ENCODE results near the gene GEMIN4.

GEMIN4 gene

DNA sequence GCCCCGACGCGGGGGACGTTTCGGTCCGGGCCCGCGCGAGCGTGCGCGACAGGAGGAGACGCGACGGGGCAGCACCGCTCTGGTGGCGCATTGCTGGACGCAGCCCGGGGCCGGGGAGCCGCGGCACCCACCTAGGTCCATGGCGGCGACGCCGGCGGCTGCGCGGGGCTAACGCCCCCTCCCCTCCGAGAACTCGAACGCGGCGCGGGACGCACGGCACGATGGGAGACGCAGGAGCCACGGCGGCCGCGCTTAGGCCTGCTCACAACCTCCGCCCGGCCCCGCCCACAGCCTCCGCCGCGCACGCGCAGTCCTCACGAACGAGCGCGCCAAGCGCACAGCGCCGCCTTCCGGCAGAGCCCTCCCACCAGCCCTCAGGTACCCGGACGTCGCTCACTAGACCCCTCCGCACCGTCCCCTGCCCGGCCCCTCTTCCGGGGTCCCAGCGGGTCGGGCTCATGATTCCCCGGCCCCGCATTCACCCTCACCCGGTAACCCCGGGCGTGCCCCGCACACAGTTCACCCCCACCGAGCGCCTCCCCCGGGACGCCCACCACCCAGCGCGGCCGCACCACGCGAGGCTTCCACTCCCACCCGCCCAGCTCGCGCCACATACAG lies at the start of gene GEMIN4:
TSS of gene GEMIN4 (minus strand) at position 263 of the 618 bp plus-strand sequence. CDS start at position 141, 122 bp downstream.
- Histone ChIP-seq H3K36me3 (replicated peaks; ENCODE audit: low read depth, low read length) (peaks cover 23% of the 10 kb centered on the region), H2AFZ (ENCODE audit: low read depth, low read length) (peak within 1 kb of the TSS; percentile 77; the same call in 1 of the 2 replicates), H3K27me3 (ENCODE audit: low read depth, low read length) (no peaks in the 10 kb centered on the region), H3K4me3 (ENCODE audit: low read length) (peak within 1 kb of the TSS; percentile 100), H3K9me3 (ENCODE audit: insufficient read depth, low read length) (no peaks in the 10 kb centered on the region), H3K27ac (ENCODE audit: low read length) (peak within 1 kb of the TSS; percentile 72), H3K4me1 (ENCODE audit: low read length) (peaks cover 10% of the 10 kb centered on the region), H4K20me1 (ENCODE audit: insufficient read depth, low read length) (peaks cover 3% of the 10 kb centered on the region; the same call in 1 of the 2 replicates), H3K9ac (ENCODE audit: low read length) (peak within 1 kb of the TSS; percentile 99), H3K79me2 (ENCODE audit: low read length) (peaks cover 46% of the 10 kb centered on the region), H3K4me2 (ENCODE audit: low read length) (peak within 1 kb of the TSS; percentile 93)
- TF ChIP-seq EZH2phosphoT487 (IDR thresholded peaks at IDR 0.05; ENCODE audit: low read depth) = no peak
- TF ChIP-seq, protein P1, sequence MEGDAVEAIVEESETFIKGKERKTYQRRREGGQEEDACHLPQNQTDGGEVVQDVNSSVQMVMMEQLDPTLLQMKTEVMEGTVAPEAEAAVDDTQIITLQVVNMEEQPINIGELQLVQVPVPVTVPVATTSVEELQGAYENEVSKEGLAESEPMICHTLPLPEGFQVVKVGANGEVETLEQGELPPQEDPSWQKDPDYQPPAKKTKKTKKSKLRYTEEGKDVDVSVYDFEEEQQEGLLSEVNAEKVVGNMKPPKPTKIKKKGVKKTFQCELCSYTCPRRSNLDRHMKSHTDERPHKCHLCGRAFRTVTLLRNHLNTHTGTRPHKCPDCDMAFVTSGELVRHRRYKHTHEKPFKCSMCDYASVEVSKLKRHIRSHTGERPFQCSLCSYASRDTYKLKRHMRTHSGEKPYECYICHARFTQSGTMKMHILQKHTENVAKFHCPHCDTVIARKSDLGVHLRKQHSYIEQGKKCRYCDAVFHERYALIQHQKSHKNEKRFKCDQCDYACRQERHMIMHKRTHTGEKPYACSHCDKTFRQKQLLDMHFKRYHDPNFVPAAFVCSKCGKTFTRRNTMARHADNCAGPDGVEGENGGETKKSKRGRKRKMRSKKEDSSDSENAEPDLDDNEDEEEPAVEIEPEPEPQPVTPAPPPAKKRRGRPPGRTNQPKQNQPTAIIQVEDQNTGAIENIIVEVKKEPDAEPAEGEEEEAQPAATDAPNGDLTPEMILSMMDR (IDR thresholded peaks at IDR 0.05; ENCODE audit: low read depth, low read length) = peak; percentile 56

DNA sequence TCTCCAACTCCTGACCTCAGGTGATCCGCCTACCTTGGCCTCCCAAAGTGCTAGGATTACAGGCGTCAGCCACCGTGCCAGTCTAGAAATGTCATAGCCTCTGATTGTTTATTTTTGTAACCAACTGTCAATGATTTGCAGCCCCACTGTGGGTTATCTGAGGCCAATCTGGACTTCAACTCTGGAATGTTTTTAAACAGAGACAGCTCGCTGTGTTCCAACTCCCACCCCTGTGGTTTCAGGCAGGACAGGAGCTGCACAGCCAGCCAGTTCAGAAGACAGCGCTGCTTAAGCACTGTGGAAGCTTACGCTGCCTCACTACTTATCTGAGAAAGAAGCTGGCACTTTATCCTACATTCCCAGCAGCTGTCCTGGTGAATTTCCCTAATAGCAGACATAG lies 49.6 kb upstream of the GEMIN4 start:
- H3K4me3 ChIP-seq (ENCODE audit: low read length) = no peak overlapping the region
- no peaks in the 10 kb centered on the region for H3K9me3 ChIP-seq (ENCODE audit: insufficient read depth, low read length)
- H3K27ac ChIP-seq (ENCODE audit: low read length) = no peak overlapping the region
- H3K4me1 ChIP-seq (ENCODE audit: low read length) = no peaks in the 10 kb centered on the region
- TF ChIP-seq, protein P1 (IDR thresholded peaks at IDR 0.05; ENCODE audit: low read depth, low read length) = no peak
- TF ChIP-seq EZH2phosphoT487 (IDR thresholded peaks at IDR 0.05; ENCODE audit: low read depth) = no peak
- no peaks in the 10 kb centered on the region for H3K79me2 ChIP-seq (ENCODE audit: low read length)
- no peaks in the 10 kb centered on the region for H4K20me1 ChIP-seq (ENCODE audit: insufficient read depth, low read length)
- no peak overlapping the region for H2AFZ ChIP-seq (ENCODE audit: low read depth, low read length)
- no peak overlapping the region for H3K9ac ChIP-seq (ENCODE audit: low read length)
- no peaks in the 10 kb centered on the region for H3K36me3 ChIP-seq (replicated peaks; ENCODE audit: low read depth, low read length)
- H3K4me2 ChIP-seq (ENCODE audit: low read length) = no peak overlapping the region
- H3K27me3 ChIP-seq (ENCODE audit: low read depth, low read length) = no peaks in the 10 kb centered on the region

DNA sequence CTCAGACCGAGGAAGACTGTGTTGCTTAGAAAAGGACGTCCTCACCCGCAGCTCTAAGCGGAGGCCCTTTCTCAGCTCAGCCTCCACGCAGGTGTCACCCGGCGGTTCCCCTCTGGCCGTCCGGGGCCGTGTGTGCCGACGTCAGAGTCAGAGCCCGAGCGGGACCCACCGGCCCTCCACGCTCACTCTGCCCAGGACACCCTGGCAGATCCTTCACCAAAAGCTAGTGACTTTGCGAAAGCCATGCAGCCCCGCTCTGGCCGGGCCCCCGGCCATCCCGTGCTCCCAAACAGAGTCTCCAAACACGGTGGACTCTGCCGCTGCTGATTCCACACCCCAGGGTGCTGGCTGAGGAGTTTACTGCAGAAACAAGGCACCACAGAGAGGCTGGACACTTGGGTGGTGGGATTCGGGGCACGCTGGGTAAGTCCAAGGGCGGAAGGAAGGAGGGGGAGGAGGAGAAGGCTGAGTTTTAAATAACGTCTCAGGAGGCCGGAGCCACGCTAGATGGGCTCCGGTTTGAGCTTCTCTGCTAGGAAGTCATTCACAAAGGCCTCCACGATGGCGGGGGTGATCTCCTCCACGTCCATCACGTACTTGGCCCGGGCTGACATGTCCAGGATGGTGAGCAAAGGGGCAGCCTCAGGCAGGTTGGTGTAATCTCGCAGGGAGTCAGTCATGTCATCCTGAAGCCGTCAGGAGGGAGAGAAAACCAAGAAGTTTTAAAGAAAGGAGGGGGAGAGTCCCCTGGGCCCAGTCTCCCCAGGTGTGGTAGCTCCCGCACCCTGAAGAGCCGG lies 48.6 kb upstream of the GEMIN4 start:
- Histone ChIP-seq H3K4me2 (ENCODE audit: low read length) (no peak overlapping the region), H4K20me1 (ENCODE audit: insufficient read depth, low read length) (no peaks in the 10 kb centered on the region), H3K27ac (ENCODE audit: low read length) (no peak overlapping the region), H3K4me3 (ENCODE audit: low read length) (no peak overlapping the region), H3K27me3 (ENCODE audit: low read depth, low read length) (no peaks in the 10 kb centered on the region), H3K36me3 (replicated peaks; ENCODE audit: low read depth, low read length) (no peaks in the 10 kb centered on the region), H3K79me2 (ENCODE audit: low read length) (no peaks in the 10 kb centered on the region), H3K4me1 (ENCODE audit: low read length) (no peaks in the 10 kb centered on the region), H2AFZ (ENCODE audit: low read depth, low read length) (no peak overlapping the region), H3K9ac (ENCODE audit: low read length) (no peak overlapping the region), H3K9me3 (ENCODE audit: insufficient read depth, low read length) (no peaks in the 10 kb centered on the region)
- TF ChIP-seq, protein P1 (IDR thresholded peaks at IDR 0.05; ENCODE audit: low read depth, low read length) = no peak
- TF ChIP-seq EZH2phosphoT487 (IDR thresholded peaks at IDR 0.05; ENCODE audit: low read depth) = no peak

GRCh38 chr17:799261-799660 lies 47.2 kb upstream of the GEMIN4 start:
- Histone ChIP-seq H3K4me2 (ENCODE audit: low read length) (no peak overlapping the region), H2AFZ (ENCODE audit: low read depth, low read length) (no peak overlapping the region), H3K4me3 (ENCODE audit: low read length) (no peak overlapping the region), H3K9me3 (ENCODE audit: insufficient read depth, low read length) (no peaks in the 10 kb centered on the region), H3K27me3 (ENCODE audit: low read depth, low read length) (no peaks in the 10 kb centered on the region), H4K20me1 (ENCODE audit: insufficient read depth, low read length) (no peaks in the 10 kb centered on the region), H3K27ac (ENCODE audit: low read length) (no peak overlapping the region), H3K4me1 (ENCODE audit: low read length) (no peaks in the 10 kb centered on the region), H3K79me2 (ENCODE audit: low read length) (no peaks in the 10 kb centered on the region), H3K9ac (ENCODE audit: low read length) (no peak overlapping the region), H3K36me3 (replicated peaks; ENCODE audit: low read depth, low read length) (no peaks in the 10 kb centered on the region)
- TF ChIP-seq, protein P1 (IDR thresholded peaks at IDR 0.05; ENCODE audit: low read depth, low read length) = no peak
- TF ChIP-seq EZH2phosphoT487 (IDR thresholded peaks at IDR 0.05; ENCODE audit: low read depth) = no peak
